Measurements from ENCODE around the gene TRPV4.
A peak's percentile ranks its signal among the peaks of the same experiment; 100 is the strongest.

Gene TRPV4

GRCh38 chr12:109777544-109777943 is 55.7 kb downstream of the TRPV4 start:
- no peak for DNase-seq (ENCODE audit: low read depth)

- DNase-seq (ENCODE audit: low read depth), result no peak
Measured at GRCh38 chr12:109776624-109777023, 56.6 kb downstream of the TRPV4 start.

GRCh38 chr12:109775172-109775881 is 57.9 kb downstream of the TRPV4 start:
- DNase-seq (ENCODE audit: low read depth), result peak; percentile 59

- DNase-seq (ENCODE audit: low read depth), result no peak
Measured at GRCh38 chr12:109773384-109774011, 59.7 kb downstream of the TRPV4 start.

GRCh38 chr12:109772622-109773321 is 60.4 kb downstream of the TRPV4 start:
- no peak for DNase-seq (ENCODE audit: low read depth)

GRCh38 chr12:109771746-109772621 is 61.2 kb downstream of the TRPV4 start:
- DNase-seq (ENCODE audit: low read depth), result no peak

- no peak for DNase-seq (ENCODE audit: low read depth)
Measured at GRCh38 chr12:109770861-109771670, 62.1 kb downstream of the TRPV4 start.

- DNase-seq (ENCODE audit: low read depth), result no peak
Measured at GRCh38 chr12:109770104-109770860, 62.9 kb downstream of the TRPV4 start.

- no peak for DNase-seq (ENCODE audit: low read depth)
Measured at GRCh38 chr12:109768901-109769670, 64.1 kb downstream of the TRPV4 start.

GRCh38 chr12:109767991-109768900 is 65.0 kb downstream of the TRPV4 start:
- DNase-seq (ENCODE audit: low read depth), result no peak

- DNase-seq (ENCODE audit: low read depth), result no peak
Measured at GRCh38 chr12:109767456-109767855, 65.7 kb downstream of the TRPV4 start.

- no peak for DNase-seq (ENCODE audit: low read depth)
Measured at GRCh38 chr12:109766251-109766778, 66.9 kb downstream of the TRPV4 start.

- no peak for DNase-seq (ENCODE audit: low read depth)
Measured at GRCh38 chr12:109765446-109765810, 67.8 kb downstream of the TRPV4 start.

- DNase-seq (ENCODE audit: low read depth), result no peak
Measured at GRCh38 chr12:109764776-109765445, 68.3 kb downstream of the TRPV4 start.

- no peak for DNase-seq (ENCODE audit: low read depth)
Measured at GRCh38 chr12:109764123-109764522, 69.1 kb downstream of the TRPV4 start.

- DNase-seq (ENCODE audit: low read depth), result no peak
Measured at GRCh38 chr12:109763201-109763841, 69.9 kb downstream of the TRPV4 start.

- DNase-seq (ENCODE audit: low read depth), result no peak
Measured at GRCh38 chr12:109762673-109763191, 70.5 kb downstream of the TRPV4 start.
